SU-DHL-6 (cell line): ENCODE results near the gene COMT.

Experiments
- EZH2phosphoT487 ChIP-seq: fragments of 200-600 bp; sonication (generic), shearing (Covaris generic); conservative IDR thresholded peaks from 2 replicates; pipeline ENCODE4 v1.6.1; 2018; ENCODE audit warnings: mild to moderate bottlenecking, antibody characterized with exemption, low read length, moderate library complexity, mixed read lengths
- TF ChIP-seq, protein P1 (sequence below): fragments of 200-600 bp; sonication (generic); IDR thresholded peaks from one replicate; pipeline ENCODE4 v1.5.1; 2017; ENCODE audit warnings: antibody characterized with exemption, mild to moderate bottlenecking, low read length, moderate library complexity; ENCODE audit not compliant: insufficient read depth, poor library complexity, severe bottlenecking

- TF ChIP-seq, protein P1, sequence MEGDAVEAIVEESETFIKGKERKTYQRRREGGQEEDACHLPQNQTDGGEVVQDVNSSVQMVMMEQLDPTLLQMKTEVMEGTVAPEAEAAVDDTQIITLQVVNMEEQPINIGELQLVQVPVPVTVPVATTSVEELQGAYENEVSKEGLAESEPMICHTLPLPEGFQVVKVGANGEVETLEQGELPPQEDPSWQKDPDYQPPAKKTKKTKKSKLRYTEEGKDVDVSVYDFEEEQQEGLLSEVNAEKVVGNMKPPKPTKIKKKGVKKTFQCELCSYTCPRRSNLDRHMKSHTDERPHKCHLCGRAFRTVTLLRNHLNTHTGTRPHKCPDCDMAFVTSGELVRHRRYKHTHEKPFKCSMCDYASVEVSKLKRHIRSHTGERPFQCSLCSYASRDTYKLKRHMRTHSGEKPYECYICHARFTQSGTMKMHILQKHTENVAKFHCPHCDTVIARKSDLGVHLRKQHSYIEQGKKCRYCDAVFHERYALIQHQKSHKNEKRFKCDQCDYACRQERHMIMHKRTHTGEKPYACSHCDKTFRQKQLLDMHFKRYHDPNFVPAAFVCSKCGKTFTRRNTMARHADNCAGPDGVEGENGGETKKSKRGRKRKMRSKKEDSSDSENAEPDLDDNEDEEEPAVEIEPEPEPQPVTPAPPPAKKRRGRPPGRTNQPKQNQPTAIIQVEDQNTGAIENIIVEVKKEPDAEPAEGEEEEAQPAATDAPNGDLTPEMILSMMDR: no peak
- TF ChIP-seq EZH2phosphoT487: no peak
Measured at GRCh38 chr22:20014526-20015186, 73.1 kb downstream of the COMT start.
